Keratinocyte (primary cell): ENCODE measurements around the gene CIDEA. TPM values are rescaled to one million over a fixed set of nuclear protein-coding genes. Genes with fewer than 3 reads are reported as not detected.

Source experiments
- DNase-seq: peaks from one replicate; pipeline ENCODE4 v3.0.0-alpha.2; 2011; ENCODE audit warnings: low read depth, missing footprints, low spot score
- FAIRE-seq: peaks from 2 replicates; lab custom pipeline; 2011; peaks lifted over from hg19 to GRCh38; lab: Jason Lieb, UNC
- H2AFZ ChIP-seq: 2 replicates; pipeline ENCODE4 v1.6.0; 2012; ENCODE audit warnings: low read length, control low read depth, inconsistent platforms; ENCODE audit not compliant: control insufficient read depth
- H3K27ac ChIP-seq: 2 replicates; pipeline ENCODE4 v1.5.1; 2011; ENCODE audit warnings: low read length; ENCODE audit not compliant: control insufficient read depth, insufficient read depth
- H3K27me3 ChIP-seq: 3 replicates; pipeline ENCODE4 v1.6.0; 2011; ENCODE audit warnings: low read length; ENCODE audit not compliant: control insufficient read depth, insufficient read depth; ENCODE audit errors: extremely low read depth
- H3K36me3 ChIP-seq, 2 experiments: 2 replicates in 1 of 2; 3 replicates in 1 of 2; pipeline ENCODE4 v1.5.1; 2011; ENCODE audit warnings: low read length in 2 of 2, mild to moderate bottlenecking in 1 of 2; ENCODE audit not compliant: control insufficient read depth in 2 of 2, insufficient read depth in 2 of 2; ENCODE audit errors: extremely low read depth in 1 of 2
- H3K4me1 ChIP-seq: 3 replicates; pipeline ENCODE4 v1.5.1; 2011; ENCODE audit warnings: low read length; ENCODE audit not compliant: control insufficient read depth, insufficient read depth; ENCODE audit errors: extremely low read depth
- H3K4me2 ChIP-seq: 3 replicates; pipeline ENCODE4 v1.6.0; 2011; ENCODE audit warnings: low read depth, low read length; ENCODE audit not compliant: control insufficient read depth, insufficient read depth; ENCODE audit errors: extremely low read depth
- H3K4me3 ChIP-seq, 3 experiments: fragments of 200-600 bp in 1 of 3; sonication (generic) in 1 of 3; 2 replicates in 2 of 3; 3 replicates in 1 of 3; pipeline ENCODE4 v1.5.1; 2011 to 2016; ENCODE audit warnings: low read length in 3 of 3, mild to moderate bottlenecking in 3 of 3, control low read depth in 2 of 3, inconsistent platforms in 1 of 3, low read depth in 1 of 3, mixed read lengths in 1 of 3, mixed run types in 1 of 3, moderate library complexity in 1 of 3; ENCODE audit not compliant: control insufficient read depth in 2 of 3, insufficient read depth in 2 of 3; ENCODE audit errors: extremely low read depth in 1 of 3
- H3K79me2 ChIP-seq: 2 replicates; pipeline ENCODE4 v1.6.0; 2012; ENCODE audit warnings: low read length; ENCODE audit not compliant: control insufficient read depth, insufficient read depth
- H3K9ac ChIP-seq: 3 replicates; pipeline ENCODE4 v1.6.0; 2011; ENCODE audit warnings: low read length; ENCODE audit not compliant: control insufficient read depth, insufficient read depth; ENCODE audit errors: extremely low read depth
- H3K9me1 ChIP-seq: 3 replicates; pipeline ENCODE4 v1.6.0; 2011; ENCODE audit warnings: low read length; ENCODE audit not compliant: control insufficient read depth, insufficient read depth; ENCODE audit errors: extremely low read depth
- H3K9me3 ChIP-seq: 2 replicates; pipeline ENCODE4 v1.5.1; 2012; ENCODE audit warnings: low read depth, low read length; ENCODE audit not compliant: control insufficient read depth
- H4K20me1 ChIP-seq: 3 replicates; pipeline ENCODE4 v1.6.0; 2011; ENCODE audit warnings: low read length; ENCODE audit not compliant: control insufficient read depth, insufficient read depth; ENCODE audit errors: extremely low read depth
- CTCF ChIP-seq, 3 experiments: IDR thresholded peaks in 1 of 3; conservative IDR thresholded peaks in 1 of 3; optimal IDR thresholded peaks in 1 of 3; 2 replicates in 2 of 3; 3 replicates in 1 of 3; pipeline versions ENCODE3 to v1.5.1; 2011; ENCODE audit warnings: low read length in 3 of 3, mild to moderate bottlenecking in 3 of 3, moderate library complexity in 2 of 3, control low read depth in 1 of 3, inconsistent platforms in 1 of 3; ENCODE audit not compliant: insufficient read depth in 2 of 3; ENCODE audit errors: extremely low read depth in 1 of 3
- EZH2 ChIP-seq: IDR thresholded peaks from one replicate; pipeline ENCODE4 v1.6.1; 2012; ENCODE audit warnings: inconsistent platforms, mild to moderate bottlenecking, low read length, moderate library complexity
- dilution Hi-C: fragments of 300-500 bp; cut with MboI; formaldehyde crosslinking; loops from one replicate; pipeline ENCODE4 v1.7.0; 2020; ENCODE audit warnings: low sequenced_read_pairs; ENCODE audit not compliant: extremely low pct_ligation_motif_present
- polyA plus RNA-seq, 5 experiments: library from polyadenylated mRNA; depleted of rRNA in 3 of 5; stranded (reverse) in 3 of 5; stranded (forward) in 1 of 5; unstranded in 1 of 5; fragments of >200 nt; gene quantifications; 1 replicate in 1 of 5; 2 replicates in 3 of 5; 3 replicates in 1 of 5; pipeline versions ENCODE4 v1.2.1 to v1.2.3, GENCODE V29; 2011 to 2012; ENCODE audit warnings: missing spikeins in 2 of 5, low read depth in 1 of 5, low replicate concordance in 1 of 5

Gene CIDEA
- polyA plus RNA-seq, 1 donor (not counting 4 experiments of a cell fraction or from before 2014, with no cell fraction given) = 1.2 TPM

GRCh38 chr18:12296087-12296403 is 41.9 kb downstream of the CIDEA start:
- H3K9me3 ChIP-seq = no peaks in the 10 kb centered on the region
- no peak overlapping the region for H2AFZ ChIP-seq
- no peak overlapping the region for H3K4me3 ChIP-seq
- H3K27ac ChIP-seq = no peak overlapping the region
- no peaks in the 10 kb centered on the region for H4K20me1 ChIP-seq
- dilution Hi-C loops = no loop called here
- TF ChIP-seq EZH2 (no peak), CTCF (optimal IDR thresholded peaks at IDR 0.05 in 1 of 3, IDR thresholded peaks at IDR 0.05 in 1 of 3, conservative IDR thresholded peaks at IDR 0.05 in 1 of 3; ENCODE audit: extremely low read depth in 1 of 3, insufficient read depth in 2 of 3, low read length in 3 of 3) (no peak)
- no peaks in the 10 kb centered on the region for H3K36me3 ChIP-seq
- H3K4me1 ChIP-seq = no peaks in the 10 kb centered on the region
- no peaks in the 10 kb centered on the region for H3K27me3 ChIP-seq
- FAIRE-seq (no peak), DNase-seq (no peak)
- no peaks in the 10 kb centered on the region for H3K9me1 ChIP-seq
- H3K79me2 ChIP-seq = no peaks in the 10 kb centered on the region
- H3K4me2 ChIP-seq = no peak overlapping the region
- H3K9ac ChIP-seq = no peak overlapping the region

- TF ChIP-seq CTCF (optimal IDR thresholded peaks at IDR 0.05 in 1 of 3, IDR thresholded peaks at IDR 0.05 in 1 of 3, conservative IDR thresholded peaks at IDR 0.05 in 1 of 3; ENCODE audit: extremely low read depth in 1 of 3, insufficient read depth in 2 of 3, low read length in 3 of 3) (no peak), EZH2 (no peak)
- no peak overlapping the region for H3K4me2 ChIP-seq
- H3K4me1 ChIP-seq = no peaks in the 10 kb centered on the region
- dilution Hi-C loops = no loop called here
- no peak overlapping the region for H2AFZ ChIP-seq
- no peaks in the 10 kb centered on the region for H4K20me1 ChIP-seq
- no peak overlapping the region for H3K9ac ChIP-seq
- H3K79me2 ChIP-seq = no peaks in the 10 kb centered on the region
- no peak for FAIRE-seq
- no peak overlapping the region for H3K4me3 ChIP-seq
- no peaks in the 10 kb centered on the region for H3K9me1 ChIP-seq
- H3K36me3 ChIP-seq = no peaks in the 10 kb centered on the region
- H3K9me3 ChIP-seq = no peaks in the 10 kb centered on the region
- H3K27me3 ChIP-seq = no peaks in the 10 kb centered on the region
- H3K27ac ChIP-seq = no peak overlapping the region
- DNase-seq = no peak
Measured at GRCh38 chr18:12296457-12296856, 42.3 kb downstream of the CIDEA start.
